Tibial artery (tissue), 4 donors: ENCODE data around the gene PNPLA6.

Experiments
- DNase-seq, 2 donors: peaks; one replicate each; pipeline ENCODE4 v3.0.0-alpha.2; 2019
- H3K27ac ChIP-seq, 2 donors: fragments of 200-600 bp; sonication (generic) in 1 of 2; 1 replicate in 1 of 2; 2 replicates in 1 of 2; pipeline ENCODE4 v1.5.1; 2018 to 2019; ENCODE audit warnings: mild to moderate bottlenecking in 1 of 2
- H3K27me3 ChIP-seq, 2 donors: fragments of 200-600 bp; sonication (generic) in 1 of 2; one replicate each; pipeline versions ENCODE4 v1.5.1 to v1.6.0; 2016 to 2019
- H3K36me3 ChIP-seq, 3 donors: fragments of 200-600 bp; sonication (generic) in 2 of 3; one replicate each; pipeline ENCODE4 v1.5.1; 2016 to 2019; ENCODE audit warnings: mild to moderate bottlenecking in 2 of 3
- H3K4me1 ChIP-seq, 4 donors: fragments of 200-600 bp; sonication (generic) in 2 of 4; 1 replicate in 3 of 4; 2 replicates in 1 of 4; pipeline ENCODE4 v1.5.1; 2016 to 2019
- H3K4me3 ChIP-seq, 2 donors: fragments of 200-600 bp; sonication (generic) in 1 of 2; 1 replicate in 1 of 2; 2 replicates in 1 of 2; pipeline ENCODE4 v1.5.1; 2018 to 2019; ENCODE audit warnings: mild to moderate bottlenecking in 2 of 2
- H3K9me3 ChIP-seq, 3 donors: fragments of 200-600 bp; sonication (generic) in 1 of 3; one replicate each; pipeline ENCODE4 v1.5.1; 2016 to 2019
- CTCF ChIP-seq, 2 experiments: fragments of 200-600 bp in 1 of 2; fragments of 450-650 bp in 1 of 2; IDR thresholded peaks; one replicate each; pipeline ENCODE4 v1.5.1; 2017 to 2019; ENCODE audit warnings: antibody characterized with exemption in 2 of 2, mild to moderate bottlenecking in 1 of 2, moderate library complexity in 1 of 2
- intact Hi-C: fragments of 100-400 bp; cut with DNase I; formaldehyde crosslinking; loops from one replicate; pipeline ENCODE4 v1.15.0; 2023; ENCODE audit warnings: low total_unique reads

Gene PNPLA6

GRCh38 chr19:7547159-7547558 lies 11.6 kb downstream of the PNPLA6 start:
- no peaks in the 10 kb centered on the region for H3K27me3 ChIP-seq
- no peaks in the 10 kb centered on the region for H3K9me3 ChIP-seq
- H3K27ac ChIP-seq = no peak overlapping the region
- H3K4me3 ChIP-seq = no peak overlapping the region
- peaks cover 0 to 10% (median 2%) of the 10 kb centered on the region in 4 donors for H3K4me1 ChIP-seq
- intact Hi-C loops = no loop called here
- no peak for DNase-seq
- TF ChIP-seq CTCF (IDR thresholded peaks at IDR 0.05) = no peak
- peaks cover 23 to 69% (median 38%) of the 10 kb centered on the region in 3 donors for H3K36me3 ChIP-seq

- peaks cover 21 to 66% (median 35%) of the 10 kb centered on the region in 3 donors for H3K36me3 ChIP-seq
- intact Hi-C loops = no loop called here
- H3K27ac ChIP-seq = no peak overlapping the region
- TF ChIP-seq CTCF (IDR thresholded peaks at IDR 0.05) = no peak
- H3K4me1 ChIP-seq = peaks cover 0 to 10% (median 2%) of the 10 kb centered on the region in 4 donors
- DNase-seq = no peak
- no peaks in the 10 kb centered on the region for H3K9me3 ChIP-seq
- H3K4me3 ChIP-seq = no peak overlapping the region
- no peaks in the 10 kb centered on the region for H3K27me3 ChIP-seq
Observed at GRCh38 chr19:7549429-7550148, 14.1 kb downstream of the PNPLA6 start.

- Histone ChIP-seq H3K27me3 (no peaks in the 10 kb centered on the region), H3K27ac (no peak overlapping the region), H3K4me1 (peaks cover 0 to 10% (median 2%) of the 10 kb centered on the region in 4 donors), H3K36me3 (peaks cover 28 to 66% (median 37%) of the 10 kb centered on the region in 3 donors), H3K9me3 (no peaks in the 10 kb centered on the region), H3K4me3 (no peak overlapping the region)
- no peak for TF ChIP-seq CTCF (IDR thresholded peaks at IDR 0.05)
- intact Hi-C loops = no loop called here
- DNase-seq = no peak
Observed at GRCh38 chr19:7550169-7550770, 14.8 kb downstream of the PNPLA6 start.

GRCh38 chr19:7550987-7551761 lies 15.7 kb downstream of the PNPLA6 start:
- intact Hi-C loops = no loop called here
- H3K4me3 ChIP-seq = peak overlapping the region in 1 of 2 donors; percentile 11
- DNase-seq = peak; percentile 41 to 82
- peaks cover 35 to 67% (median 43%) of the 10 kb centered on the region in 3 donors for H3K36me3 ChIP-seq
- TF ChIP-seq CTCF (IDR thresholded peaks at IDR 0.05) = no peak
- no peaks in the 10 kb centered on the region for H3K27me3 ChIP-seq
- peak overlapping the region; percentile 6 to 16 for H3K27ac ChIP-seq
- peaks cover 0 to 10% (median 2%) of the 10 kb centered on the region in 4 donors for H3K4me1 ChIP-seq
- no peaks in the 10 kb centered on the region for H3K9me3 ChIP-seq

- TF ChIP-seq CTCF (IDR thresholded peaks at IDR 0.05) = no peak
- H3K9me3 ChIP-seq = no peaks in the 10 kb centered on the region
- H3K36me3 ChIP-seq = peaks cover 49 to 80% (median 59%) of the 10 kb centered on the region in 3 donors
- H3K4me3 ChIP-seq = no peak overlapping the region
- H3K27me3 ChIP-seq = no peaks in the 10 kb centered on the region
- intact Hi-C loops = no loop called here
- H3K27ac ChIP-seq = no peak overlapping the region
- no peak for DNase-seq
- peaks cover 0 to 10% (median 2%) of the 10 kb centered on the region in 4 donors for H3K4me1 ChIP-seq
Observed at GRCh38 chr19:7552781-7553180, 17.3 kb downstream of the PNPLA6 start.
